Forelimb muscle (tissue), 1 donor: ENCODE measurements around the gene ADIPOR2. TPM values are rescaled to one million over a fixed set of nuclear protein-coding genes. Genes with fewer than 3 reads are reported as not detected.

Experiments
- DNase-seq: peaks from one replicate; pipeline ENCODE4 v3.0.0-alpha.2; 2013; ENCODE audit warnings: low read depth
- polyA plus RNA-seq: library from polyadenylated mRNA; unstranded; fragments of 120-200 nt; gene quantifications from one replicate; pipeline ENCODE4 v1.2.1, GENCODE V29; 2013; ENCODE audit not compliant: insufficient read length

ADIPOR2 gene
- polyA plus RNA-seq, 1 donor, result 24.3 TPM

- no peak for DNase-seq
These were observed 107.2 kb downstream of the ADIPOR2 start for GRCh38 chr12:1797991-1798640.

DNA sequence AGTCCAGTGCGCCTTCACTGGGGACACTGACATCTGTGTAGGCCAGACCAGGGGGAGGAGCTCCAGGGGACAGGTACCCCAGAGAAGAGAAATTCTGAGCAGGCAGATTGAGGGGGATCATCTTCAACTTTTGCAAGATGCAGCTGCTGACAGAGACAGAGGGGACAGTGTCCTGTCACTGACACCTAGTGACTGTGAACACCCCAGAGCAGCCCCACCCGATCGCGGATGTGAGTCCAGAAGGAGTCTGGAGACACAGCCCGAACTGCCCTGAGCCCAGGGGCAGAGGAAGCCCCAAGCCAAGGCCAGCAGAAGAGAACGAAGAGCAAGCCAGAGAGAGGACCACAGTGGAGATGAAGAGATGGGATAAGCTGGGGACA is 107.8 kb downstream of the ADIPOR2 start:
- DNase-seq, result no peak

DNA sequence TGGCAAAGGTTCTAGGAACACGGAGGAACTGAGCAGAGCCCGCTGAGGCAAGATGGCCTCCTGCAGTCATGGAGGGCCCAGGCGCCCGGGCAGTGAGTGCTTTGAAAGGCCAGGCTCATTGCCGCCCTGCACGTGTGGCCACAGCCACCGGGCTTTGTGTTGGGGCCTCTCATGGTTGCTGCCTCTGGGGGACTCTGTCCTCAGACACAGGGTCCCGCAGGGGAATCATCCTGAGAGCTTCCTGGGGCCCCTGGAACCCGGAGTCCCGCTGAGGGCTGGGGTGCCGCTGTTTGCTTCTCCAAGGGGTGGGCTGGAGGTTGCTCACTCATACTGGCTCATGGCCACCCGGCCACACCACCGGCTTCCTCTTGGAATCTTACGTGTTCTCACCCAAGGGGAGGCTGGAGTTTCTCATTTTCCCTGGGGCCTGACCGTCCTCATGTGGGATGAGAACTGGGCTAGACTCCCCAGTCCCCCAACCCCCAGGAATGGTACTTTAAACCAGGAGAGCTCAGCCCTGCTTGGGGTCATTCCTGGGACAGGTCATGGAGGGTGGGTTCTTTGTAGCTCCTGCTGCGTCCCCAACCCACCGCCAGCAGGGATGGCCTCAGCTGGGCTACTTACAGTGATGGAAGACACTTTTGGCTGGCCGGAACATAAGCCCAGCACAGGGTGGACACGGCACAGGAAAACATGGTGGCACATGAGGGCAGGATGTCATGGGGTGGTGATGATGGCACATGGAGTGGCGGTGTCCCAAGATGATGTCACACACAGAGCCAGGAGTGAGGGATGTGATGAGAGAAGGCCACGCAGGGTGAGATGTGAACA is 108.4 kb downstream of the ADIPOR2 start:
- no peak for DNase-seq

DNA sequence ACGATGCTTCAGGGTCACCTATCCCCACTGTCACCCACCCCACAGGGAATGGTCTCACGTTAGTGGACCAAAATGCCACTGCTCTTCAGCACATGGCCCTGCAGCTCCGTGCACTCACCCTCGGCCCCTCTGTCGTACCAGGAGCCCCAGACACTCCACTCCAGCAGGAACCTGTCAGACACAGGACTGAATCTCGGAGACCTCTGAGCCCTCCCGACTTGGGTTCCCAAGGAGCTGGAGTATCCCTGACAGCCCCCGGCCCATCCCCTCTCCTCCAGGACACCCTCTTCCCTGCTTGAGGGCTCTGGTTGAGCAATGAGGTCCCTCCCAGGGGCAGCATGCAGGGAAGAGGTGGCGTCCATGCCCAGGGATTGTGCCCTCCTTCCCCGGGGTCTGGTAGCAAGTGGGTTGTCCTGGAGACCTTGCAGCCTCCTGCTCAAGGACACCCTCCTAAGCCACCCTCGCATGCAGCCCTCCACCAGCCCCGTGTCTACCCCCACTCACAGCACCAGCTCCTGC is 109.1 kb downstream of the ADIPOR2 start:
- DNase-seq, result no peak

DNA sequence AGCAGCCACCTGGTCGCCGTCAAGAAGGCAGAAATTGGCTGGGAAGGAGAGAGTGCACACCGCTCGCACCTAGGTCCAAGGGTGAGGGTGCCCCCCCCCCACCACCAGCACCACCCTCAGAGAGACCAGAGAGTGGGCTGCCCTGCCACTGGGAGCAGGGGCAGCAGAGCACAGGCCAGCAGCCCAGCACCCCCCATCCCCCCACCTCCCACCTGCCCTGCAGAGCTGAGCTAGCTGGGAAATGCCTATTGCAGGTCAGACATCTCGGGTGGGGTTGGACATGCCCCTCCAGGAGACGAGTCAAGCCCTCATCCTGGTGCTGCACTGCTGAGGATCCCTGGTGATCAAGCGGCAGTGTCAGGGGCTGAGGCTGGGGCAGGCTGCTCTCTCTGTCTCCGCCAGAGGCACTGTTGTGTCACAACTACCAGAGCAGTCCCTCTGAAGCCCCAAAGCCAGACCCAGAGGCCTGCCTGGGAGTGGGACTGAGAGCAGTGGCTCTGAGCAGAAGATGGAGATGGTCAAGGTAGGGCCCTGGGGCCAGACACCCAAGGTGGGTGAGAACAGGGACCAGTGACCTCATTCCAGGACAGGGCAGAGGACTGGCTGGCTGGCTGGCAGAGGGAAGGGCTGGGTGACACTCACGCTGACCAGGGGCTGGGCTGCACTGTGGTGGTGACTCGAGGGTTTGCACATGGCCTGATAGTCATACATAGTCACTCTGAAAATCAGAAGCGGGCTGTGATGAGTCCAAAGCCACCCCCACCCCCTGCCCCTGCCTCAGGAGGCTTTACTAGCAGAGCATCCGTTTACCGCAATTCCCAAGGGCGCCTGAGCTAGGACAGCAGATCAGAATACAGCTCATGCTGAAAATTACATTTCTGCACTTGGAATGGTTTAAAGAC is 109.8 kb downstream of the ADIPOR2 start:
- no peak for DNase-seq

- no peak for DNase-seq
These were observed 110.6 kb downstream of the ADIPOR2 start for GRCh38 chr12:1801303-1801975.

DNA sequence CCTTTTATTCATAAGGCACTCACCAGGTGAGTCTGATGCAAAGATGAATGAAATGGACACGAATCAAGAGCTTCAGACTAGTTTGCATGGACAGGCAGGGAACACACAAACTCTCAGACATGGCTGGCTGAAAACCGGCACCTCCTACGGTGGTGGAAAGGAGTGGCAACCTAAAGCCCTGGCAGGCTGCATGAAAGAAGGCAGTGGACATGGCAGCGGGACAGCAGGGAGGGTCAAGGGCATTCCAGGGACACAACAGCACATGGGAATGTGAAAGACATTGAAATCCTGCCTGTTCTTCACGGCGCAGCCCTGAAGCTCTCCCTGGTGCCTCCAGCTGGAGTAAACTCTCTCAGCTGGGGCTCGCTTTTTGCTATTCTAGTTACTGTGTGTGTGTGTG is 112.9 kb downstream of the ADIPOR2 start:
- DNase-seq, result no peak

DNA sequence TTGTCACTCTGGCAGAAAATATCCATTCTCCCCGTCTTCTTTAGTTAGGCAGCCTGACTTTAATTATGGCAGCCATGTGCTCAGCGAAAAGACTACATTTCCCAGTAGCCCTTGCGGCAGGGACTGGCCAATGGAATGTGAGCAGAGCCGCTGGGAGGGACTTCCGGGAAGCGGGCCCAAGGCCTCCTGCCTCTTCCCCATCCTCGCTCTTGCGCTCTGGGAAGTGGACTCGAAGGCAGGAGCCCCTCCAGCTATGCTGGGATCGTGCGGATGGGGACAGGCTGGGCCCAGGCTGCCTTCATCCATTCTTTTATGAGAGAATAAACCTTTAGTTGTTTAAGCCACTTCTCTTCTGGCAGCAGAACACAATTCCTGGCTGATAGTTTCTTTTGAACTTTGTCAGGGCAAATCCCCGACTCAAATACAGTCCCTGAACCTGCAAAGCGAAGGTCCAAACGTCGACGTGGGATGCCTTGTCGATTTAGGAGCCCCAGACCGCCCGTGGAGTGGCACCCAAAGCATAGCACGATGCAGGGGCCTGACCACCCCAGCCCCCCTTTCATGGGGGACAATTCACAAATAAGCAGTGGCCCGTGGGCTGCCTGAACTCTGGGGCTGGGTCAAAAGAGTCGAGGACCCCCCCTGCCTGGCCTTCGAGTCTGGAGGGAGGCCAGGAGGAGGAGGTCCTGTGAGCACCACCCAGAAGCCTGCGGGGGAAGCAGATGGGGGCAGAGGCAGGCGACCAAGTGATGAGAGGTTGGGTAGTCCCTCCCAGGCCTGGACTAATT is 113.9 kb downstream of the ADIPOR2 start:
- peak; percentile 84 for DNase-seq

DNA sequence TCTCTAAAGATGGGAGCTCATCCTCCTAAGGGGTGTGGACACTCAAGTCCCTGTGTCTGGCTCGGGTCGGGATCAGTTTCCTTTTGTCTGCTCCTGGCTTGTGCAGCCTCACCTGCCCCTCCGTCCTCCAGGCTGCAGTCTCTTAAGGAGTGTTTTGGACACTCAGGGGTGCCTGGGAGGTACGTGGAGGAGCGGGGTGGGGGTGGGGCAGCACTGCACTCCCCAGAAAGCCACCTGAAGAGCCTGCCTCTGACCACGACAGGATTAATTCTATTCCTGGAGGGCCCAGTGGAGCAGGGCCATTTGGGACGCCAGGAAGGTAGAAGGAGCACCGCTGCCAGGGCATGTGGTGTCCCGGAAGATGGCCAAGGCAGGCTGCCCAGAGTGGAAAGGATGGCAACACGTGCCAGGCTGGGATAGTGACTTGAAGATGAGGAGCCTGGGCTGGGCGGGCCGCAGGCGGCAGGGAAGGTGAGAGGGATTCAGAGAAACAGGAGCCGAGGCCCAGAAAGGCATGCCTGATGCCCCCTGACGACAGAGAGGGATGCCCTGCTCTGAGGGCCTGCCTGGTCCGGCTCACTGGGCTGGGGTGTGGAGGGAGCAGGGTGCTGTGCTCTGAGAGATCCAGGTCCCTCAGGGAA is 114.7 kb downstream of the ADIPOR2 start:
- DNase-seq, result no peak

DNA sequence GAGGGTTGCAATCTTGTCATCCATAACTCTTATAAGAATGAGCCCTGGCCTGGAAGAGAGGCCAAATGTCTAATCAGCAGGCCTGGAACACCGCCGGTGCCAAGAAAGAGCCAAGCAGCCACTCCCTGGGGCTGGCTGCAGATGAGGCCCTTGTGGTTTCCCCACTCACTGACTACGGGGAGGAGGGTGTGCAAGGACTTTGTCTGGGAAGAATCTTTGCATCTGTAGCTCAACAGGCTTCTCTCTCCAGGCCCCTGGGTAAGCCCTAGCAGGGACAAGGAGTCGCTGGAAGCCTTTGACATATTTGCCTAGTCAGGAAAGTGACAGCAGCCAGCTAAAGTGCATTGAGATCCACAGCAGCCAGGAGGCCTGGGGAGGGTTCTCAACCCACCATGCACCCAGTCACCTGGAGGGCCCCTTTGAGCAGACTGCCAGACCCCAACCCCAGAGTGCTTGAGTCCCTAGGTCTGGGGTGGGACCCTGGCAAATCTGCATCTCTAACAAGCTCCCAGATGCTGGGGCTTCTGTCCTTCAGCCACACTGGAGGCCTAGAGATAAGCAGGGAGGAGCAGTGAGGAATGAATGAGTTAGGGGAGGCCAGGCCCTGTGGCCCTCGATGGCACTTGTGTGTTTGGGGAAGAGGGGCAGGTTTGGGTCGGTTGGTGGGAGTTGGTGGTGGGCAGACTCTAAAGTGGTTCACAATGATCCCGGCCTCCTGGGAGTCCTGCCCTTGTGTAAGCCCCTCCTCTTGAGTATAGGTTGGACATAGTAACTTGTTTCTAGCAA is 115.6 kb downstream of the ADIPOR2 start:
- DNase-seq, result no peak

GRCh38 chr12:1807087-1807860 is 116.4 kb downstream of the ADIPOR2 start:
- no peak for DNase-seq

DNA sequence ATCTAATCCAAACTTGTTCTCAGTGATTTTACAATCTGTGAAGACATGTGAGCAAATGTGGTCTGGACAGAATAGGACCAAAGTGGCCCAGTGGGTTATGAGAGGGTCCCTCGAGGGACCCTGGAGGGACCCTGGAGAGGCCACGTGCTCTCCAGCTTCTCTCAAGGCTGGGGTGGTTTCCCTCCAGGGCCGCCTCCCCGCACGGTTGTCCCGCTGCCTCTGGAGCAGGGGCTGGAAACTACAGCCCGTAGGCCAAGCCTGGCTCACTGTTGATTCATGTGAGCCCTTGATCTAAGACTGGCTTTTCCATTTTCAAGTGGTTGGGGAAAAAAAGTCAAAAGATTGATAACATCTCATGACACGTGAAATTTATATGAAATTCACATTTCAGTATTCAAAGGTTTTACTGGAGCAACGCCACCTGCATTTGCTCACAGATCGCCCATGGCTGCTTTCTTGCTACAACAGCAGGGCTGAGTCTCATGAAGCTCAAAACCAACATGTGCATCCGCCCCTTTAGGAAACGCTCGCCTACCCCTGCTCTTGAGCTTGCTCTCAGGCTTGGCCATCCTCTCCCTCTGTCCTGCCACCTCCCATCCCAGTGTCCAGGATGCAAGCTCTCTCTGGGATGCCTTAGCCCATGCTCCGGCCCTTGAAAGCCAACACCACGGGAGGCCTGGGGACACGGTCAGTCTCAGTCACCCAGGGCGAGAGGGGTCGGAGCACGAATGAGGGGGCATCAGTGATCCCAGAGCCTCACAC is 117.3 kb downstream of the ADIPOR2 start:
- no peak for DNase-seq

GRCh38 chr12:1808798-1809480 is 118.1 kb downstream of the ADIPOR2 start:
- DNase-seq, result no peak

DNA sequence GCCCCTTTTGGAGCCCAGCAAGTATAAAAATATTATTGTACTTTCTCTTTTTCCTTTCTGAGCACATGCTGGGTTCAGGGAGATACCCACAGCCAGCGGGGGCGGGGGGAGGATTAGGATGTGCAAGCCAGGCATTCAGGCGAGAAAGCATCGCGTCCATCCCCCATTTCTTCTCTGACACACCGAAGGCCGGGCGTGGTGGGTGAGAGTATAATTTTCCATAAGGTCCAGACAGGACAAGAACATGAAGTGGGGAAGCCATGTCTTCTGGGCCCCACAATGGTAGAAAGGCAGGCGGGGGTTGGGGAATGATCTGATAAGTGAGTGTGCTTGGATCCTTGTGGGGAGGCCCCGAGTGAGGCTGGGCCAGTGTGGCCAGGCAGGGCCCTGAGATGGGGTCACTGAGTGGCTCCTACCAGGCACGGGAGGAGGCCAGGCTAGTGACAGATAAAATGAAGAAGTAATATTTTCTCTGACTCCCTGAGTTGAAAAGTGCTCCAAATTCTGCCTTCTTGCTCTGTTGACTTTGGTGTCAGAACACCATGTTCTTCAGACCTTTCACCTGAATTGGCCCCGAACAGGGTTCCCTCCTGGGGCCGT is 118.8 kb downstream of the ADIPOR2 start:
- no peak for DNase-seq

GRCh38 chr12:1810201-1810930 is 119.5 kb downstream of the ADIPOR2 start:
- DNase-seq, result no peak

DNA sequence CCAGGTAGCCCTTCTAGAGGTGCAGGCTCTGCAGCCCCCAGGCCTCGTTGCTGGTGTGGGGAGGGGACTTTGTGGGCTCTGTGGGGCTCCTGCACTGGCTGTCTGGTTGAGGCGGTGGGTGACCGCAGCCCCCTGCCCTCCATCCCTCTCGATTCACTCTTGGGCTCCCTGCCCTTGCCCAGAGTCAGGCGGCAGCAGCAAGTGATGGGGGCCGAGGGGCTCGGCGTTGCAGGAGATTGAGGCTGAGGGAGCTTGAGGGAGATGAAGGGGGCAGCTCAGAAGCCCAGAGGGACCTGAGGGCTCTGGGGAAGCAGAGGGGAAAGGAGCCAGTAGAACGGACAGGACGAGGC is 120.0 kb downstream of the ADIPOR2 start:
- no peak for DNase-seq
